Left lung (tissue), 10 donors: Measurements from ENCODE around the gene ITGA8. TPM values are rescaled to one million over a fixed set of nuclear protein-coding genes. Genes with fewer than 3 reads are reported as not detected.

Experiments used
- ATAC-seq: fragments of 200-7000 bp; cut with Tn5 transposase; one replicate; pipeline ENCODE4 v1.9.1; 2020; ENCODE audit warnings: moderate library complexity
- DNase-seq, 4 donors: peaks; one replicate each; pipeline ENCODE4 v3.0.0-alpha.2; 2013 to 2020
- H3K27ac ChIP-seq, 2 donors: fragments of 200-600 bp; sonication (generic) in 1 of 2; one replicate each; pipeline versions ENCODE4 v1.5.0 to v1.8.0; 2020 to 2021
- H3K27me3 ChIP-seq, 2 donors: fragments of 200-600 bp; sonication (generic) in 1 of 2; one replicate each; pipeline versions ENCODE4 v1.5.0 to v1.8.0; 2020 to 2021
- H3K36me3 ChIP-seq, 2 donors: fragments of 200-600 bp; sonication (generic) in 1 of 2; one replicate each; pipeline versions ENCODE4 v1.5.0 to v1.8.0; 2020 to 2021
- H3K4me1 ChIP-seq, 2 donors: fragments of 200-600 bp; one replicate each; pipeline ENCODE4 v1.8.0; 2021
- H3K4me3 ChIP-seq, 2 donors: fragments of 200-600 bp; sonication (generic) in 1 of 2; one replicate each; pipeline versions ENCODE4 v1.5.0 to v1.8.0; 2020 to 2021; ENCODE audit warnings: mild to moderate bottlenecking in 1 of 2
- H3K9me3 ChIP-seq, 2 donors: fragments of 200-600 bp; sonication (generic) in 1 of 2; one replicate each; pipeline versions ENCODE4 v1.5.0 to v1.8.0; 2020 to 2021
- CTCF ChIP-seq, 2 donors: fragments of 200-600 bp; sonication (generic) in 1 of 2; IDR thresholded peaks; one replicate each; pipeline versions ENCODE4 v1.5.0 to v1.8.0; 2021; ENCODE audit warnings: antibody characterized with exemption in 2 of 2
- intact Hi-C, 2 donors: fragments of 100-400 bp; cut with DNase I; formaldehyde crosslinking; loops; one replicate each; pipeline versions ENCODE4 v1.11.2 to v1.14.2; 2022
- polyA plus RNA-seq, 6 donors: library from polyadenylated mRNA; unstranded; fragments of 120-200 nt; gene quantifications; one replicate each; pipeline ENCODE4 v1.2.1, GENCODE V29; 2013; ENCODE audit not compliant: insufficient read length in 6 of 6
- total RNA-seq, 2 donors: library from RNA; stranded (reverse); fragmentation: NEBNext Ultra II Directional; extraction: Animal tissue kit (Norgen Biotek cat#: 25700); gene quantifications; one replicate each; pipeline ENCODE4 v1.2.1, GENCODE V29; 2021
- donor health status: DM: no; HTN: yes; CAD: no.
- donor health status: DM: no; HTN: no; CAD: no.

ITGA8 gene
- total and polyA plus RNA-seq, 8 donors, result 23.7 to 83.3 (median 67.3) TPM

GRCh38 chr10:15627617-15628196 is 92.0 kb downstream of the ITGA8 start:
- H3K27me3 ChIP-seq, result no peaks in the 10 kb centered on the region
- no peak overlapping the region for H3K4me3 ChIP-seq
- no peak overlapping the region for H3K27ac ChIP-seq
- no peak for TF ChIP-seq CTCF (IDR thresholded peaks at IDR 0.05)
- ATAC-seq, result no peak
- H3K9me3 ChIP-seq, result no peaks in the 10 kb centered on the region
- DNase-seq, result no peak
- H3K36me3 ChIP-seq, result no peaks in the 10 kb centered on the region
- intact Hi-C loops, result no loop called here
- H3K4me1 ChIP-seq, result no peaks in the 10 kb centered on the region

- H3K4me1 ChIP-seq, result no peaks in the 10 kb centered on the region
- H3K27ac ChIP-seq, result no peak overlapping the region
- no peaks in the 10 kb centered on the region for H3K9me3 ChIP-seq
- ATAC-seq (no peak), DNase-seq (no peak)
- no peaks in the 10 kb centered on the region for H3K36me3 ChIP-seq
- TF ChIP-seq CTCF (IDR thresholded peaks at IDR 0.05), result no peak
- intact Hi-C loops, result no loop called here
- no peaks in the 10 kb centered on the region for H3K27me3 ChIP-seq
- no peak overlapping the region for H3K4me3 ChIP-seq
Observed at GRCh38 chr10:15626937-15627336, 92.8 kb downstream of the ITGA8 start.

GRCh38 chr10:15625261-15625660 is 94.5 kb downstream of the ITGA8 start:
- Histone ChIP-seq H3K4me3 (no peak overlapping the region), H3K27ac (no peak overlapping the region), H3K9me3 (no peaks in the 10 kb centered on the region), H3K4me1 (no peaks in the 10 kb centered on the region), H3K36me3 (no peaks in the 10 kb centered on the region), H3K27me3 (no peaks in the 10 kb centered on the region)
- TF ChIP-seq CTCF (IDR thresholded peaks at IDR 0.05), result no peak
- intact Hi-C loops, result no loop called here
- peak in 1 of 4 donors; percentile 55 for DNase-seq
- ATAC-seq, result no peak

- intact Hi-C loops, result no loop called here
- no peak for TF ChIP-seq CTCF (IDR thresholded peaks at IDR 0.05)
- H3K27me3 ChIP-seq, result no peaks in the 10 kb centered on the region
- H3K4me3 ChIP-seq, result no peak overlapping the region
- no peaks in the 10 kb centered on the region for H3K36me3 ChIP-seq
- H3K4me1 ChIP-seq, result no peaks in the 10 kb centered on the region
- H3K9me3 ChIP-seq, result no peaks in the 10 kb centered on the region
- no peak overlapping the region for H3K27ac ChIP-seq
- peak; percentile 19 for ATAC-seq
- DNase-seq, result peak in 2 of 4 donors; percentile 74 to 84
Observed at GRCh38 chr10:15624401-15625196, 95.1 kb downstream of the ITGA8 start.

GRCh38 chr10:15620836-15621515 is 98.7 kb downstream of the ITGA8 start:
- Histone ChIP-seq H3K27ac (no peak overlapping the region), H3K27me3 (no peaks in the 10 kb centered on the region), H3K36me3 (no peaks in the 10 kb centered on the region), H3K4me3 (no peak overlapping the region), H3K9me3 (no peaks in the 10 kb centered on the region), H3K4me1 (no peaks in the 10 kb centered on the region)
- intact Hi-C loops, result no loop called here
- DNase-seq (peak in 1 of 4 donors; percentile 28), ATAC-seq (no peak)
- TF ChIP-seq CTCF (IDR thresholded peaks at IDR 0.05), result no peak
